Stomach (tissue), 9 donors: ENCODE results near the gene TRPM3. TPM values are rescaled to one million over a fixed set of nuclear protein-coding genes. Genes with fewer than 3 reads are reported as not detected.

Experiments
- DNase-seq, 2 donors: peaks; one replicate each; pipeline versions ENCODE4 v3.0.0 to v3.0.0-alpha.2; 2013 to 2019
- H3K27ac ChIP-seq, 5 donors: fragments of 200-600 bp in 4 of 5; sonication (generic) in 4 of 5; one replicate each; pipeline ENCODE4 v1.5.1; 2013 to 2019; ENCODE audit warnings: mild to moderate bottlenecking in 1 of 5, moderate library complexity in 1 of 5
- H3K27me3 ChIP-seq, 3 donors: fragments of 200-600 bp; sonication (generic); one replicate each; pipeline ENCODE4 v1.5.1; 2017 to 2019; ENCODE audit warnings: mixed run types in 1 of 3
- H3K36me3 ChIP-seq, 4 donors: fragments of 200-600 bp; sonication (generic); 1 replicate in 3 of 4; 2 replicates in 1 of 4; pipeline ENCODE4 v1.5.1; 2016 to 2019
- H3K4me1 ChIP-seq, 4 donors: fragments of 200-600 bp; sonication (generic); one replicate each; pipeline ENCODE4 v1.5.1; 2016 to 2019
- H3K4me3 ChIP-seq, 4 donors: fragments of 200-600 bp; sonication (generic) in 3 of 4; one replicate each; pipeline ENCODE4 v1.5.1; 2016 to 2019; ENCODE audit warnings: mild to moderate bottlenecking in 1 of 4
- H3K9me3 ChIP-seq, 4 donors: fragments of 200-600 bp; sonication (generic); one replicate each; pipeline ENCODE4 v1.5.1; 2016 to 2019
- EP300 ChIP-seq: sonication (generic); formaldehyde crosslinking; IDR thresholded peaks from one replicate; pipeline ENCODE4 v1.6.1; 2017; ENCODE audit warnings: antibody characterized with exemption
- POLR2A ChIP-seq, 4 donors: fragments of 450-650 bp; IDR thresholded peaks; one replicate each; pipeline ENCODE4 v1.6.1; 2016; ENCODE audit warnings: antibody characterized with exemption in 4 of 4, control low read depth in 2 of 4, mild to moderate bottlenecking in 1 of 4, moderate library complexity in 1 of 4
- POLR2AphosphoS5 ChIP-seq, 3 donors: sonication (generic); formaldehyde crosslinking; IDR thresholded peaks; one replicate each; pipeline ENCODE4 v1.6.1; 2016; ENCODE audit warnings: antibody characterized with exemption in 3 of 3
- WGBS, 5 donors: extraction: QIAGEN DNeasy Blood & Tissue Kit in 3 of 5; methylation state at CpG; one replicate each; pipeline versions ENCODE4 v1.1.5 to v1.1.7; 2013 to 2018; 5-methylcytosine and 5-hydroxymethylcytosine counted together
- intact Hi-C: fragments of 100-400 bp; cut with DNase I; formaldehyde crosslinking; loops from one replicate; pipeline ENCODE4 v1.15.1; 2023; ENCODE audit warnings: low total_unique reads
- polyA plus RNA-seq, 3 donors: library from polyadenylated mRNA; stranded (reverse); fragments of 200-250 nt; gene quantifications; one replicate each; pipeline ENCODE4 v1.2.3, GENCODE V29; 2013
- total RNA-seq, 5 donors: library from RNA; depleted of rRNA; stranded (reverse); fragments of >200 nt; gene quantifications; one replicate each; pipeline versions ENCODE4 v1.1.0 to v1.2.3, GENCODE V29; 2014 to 2016
- TF ChIP-seq, protein P1 (sequence below), 7 experiments: fragments of 450-650 bp in 4 of 7; fragments of 200-600 bp in 3 of 7; sonication (generic) in 3 of 7; IDR thresholded peaks; one replicate each; pipeline ENCODE4 v1.5.1; 2016 to 2019; ENCODE audit warnings: antibody characterized with exemption in 7 of 7, control low read depth in 2 of 7, mild to moderate bottlenecking in 1 of 7
- donor health status: healthy with polysubstance abuse.
- donor health status: Bipolar disorder and iron deficiency.
- donor health status: healthy.

Gene TRPM3
- total and polyA plus RNA-seq, 8 donors, result 0.03 to 6.2 (median 1.5) TPM

- no peaks in the 10 kb centered on the region for H3K36me3 ChIP-seq
- H3K27me3 ChIP-seq, result no peaks in the 10 kb centered on the region
- TF ChIP-seq EP300 (no peak), POLR2A (IDR thresholded peaks at IDR 0.05) (no peak), POLR2AphosphoS5 (IDR thresholded peaks at IDR 0.05) (no peak)
- TF ChIP-seq, protein P1, sequence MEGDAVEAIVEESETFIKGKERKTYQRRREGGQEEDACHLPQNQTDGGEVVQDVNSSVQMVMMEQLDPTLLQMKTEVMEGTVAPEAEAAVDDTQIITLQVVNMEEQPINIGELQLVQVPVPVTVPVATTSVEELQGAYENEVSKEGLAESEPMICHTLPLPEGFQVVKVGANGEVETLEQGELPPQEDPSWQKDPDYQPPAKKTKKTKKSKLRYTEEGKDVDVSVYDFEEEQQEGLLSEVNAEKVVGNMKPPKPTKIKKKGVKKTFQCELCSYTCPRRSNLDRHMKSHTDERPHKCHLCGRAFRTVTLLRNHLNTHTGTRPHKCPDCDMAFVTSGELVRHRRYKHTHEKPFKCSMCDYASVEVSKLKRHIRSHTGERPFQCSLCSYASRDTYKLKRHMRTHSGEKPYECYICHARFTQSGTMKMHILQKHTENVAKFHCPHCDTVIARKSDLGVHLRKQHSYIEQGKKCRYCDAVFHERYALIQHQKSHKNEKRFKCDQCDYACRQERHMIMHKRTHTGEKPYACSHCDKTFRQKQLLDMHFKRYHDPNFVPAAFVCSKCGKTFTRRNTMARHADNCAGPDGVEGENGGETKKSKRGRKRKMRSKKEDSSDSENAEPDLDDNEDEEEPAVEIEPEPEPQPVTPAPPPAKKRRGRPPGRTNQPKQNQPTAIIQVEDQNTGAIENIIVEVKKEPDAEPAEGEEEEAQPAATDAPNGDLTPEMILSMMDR (IDR thresholded peaks at IDR 0.05), result no peak
- no peak overlapping the region for H3K4me3 ChIP-seq
- H3K4me1 ChIP-seq, result peaks cover 0 to 15% (median 3%) of the 10 kb centered on the region in 4 donors
- intact Hi-C loops, result no loop called here
- peak overlapping the region in 1 of 5 donors; percentile 36 for H3K27ac ChIP-seq
- 71 to 83% (median 77%) methylated on average over 4 of the region's 4 CpGs for WGBS, 5 donors
- H3K9me3 ChIP-seq, result no peaks in the 10 kb centered on the region
- DNase-seq, result no peak
These were observed 526.2 kb downstream of the TRPM3 start for GRCh38 chr9:70595211-70595610.

GRCh38 chr9:70594386-70594944 lies 527.0 kb downstream of the TRPM3 start:
- DNase-seq, result no peak
- Histone ChIP-seq H3K9me3 (no peaks in the 10 kb centered on the region), H3K4me1 (peaks cover 0 to 20% (median under 1%) of the 10 kb centered on the region in 4 donors), H3K36me3 (no peaks in the 10 kb centered on the region), H3K27me3 (no peaks in the 10 kb centered on the region), H3K4me3 (no peak overlapping the region), H3K27ac (peak overlapping the region in 1 of 5 donors; percentile 36)
- WGBS, 5 donors, result 76 to 85% (median 79%) methylated on average over 2 of the region's 2 CpGs
- TF ChIP-seq EP300 (no peak), POLR2AphosphoS5 (IDR thresholded peaks at IDR 0.05) (no peak), POLR2A (IDR thresholded peaks at IDR 0.05) (no peak)
- TF ChIP-seq, protein P1 (IDR thresholded peaks at IDR 0.05), result no peak
- intact Hi-C loops, result no loop called here

DNA sequence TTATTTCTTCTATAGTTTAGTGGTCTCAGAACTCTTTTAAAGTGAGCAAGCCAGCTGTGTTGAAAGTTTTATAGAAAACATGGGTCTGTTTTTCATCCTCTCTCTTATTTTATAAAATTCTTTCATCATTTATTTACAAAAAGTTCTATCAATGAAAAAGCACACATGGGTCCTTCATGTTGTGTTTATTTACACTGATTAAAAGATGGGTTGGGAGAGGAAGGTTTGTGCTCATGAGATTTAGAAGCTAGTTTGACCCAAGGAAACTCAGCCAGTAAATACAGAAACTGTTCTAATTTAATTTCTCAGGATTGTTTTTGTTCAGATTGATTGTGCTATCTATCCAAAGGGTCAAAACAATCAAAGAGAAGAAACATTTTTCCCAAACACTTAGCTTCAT lies 528.2 kb downstream of the TRPM3 start:
- DNase-seq, result no peak
- intact Hi-C loops, result no loop called here
- no peak for TF ChIP-seq POLR2A (IDR thresholded peaks at IDR 0.05)
- no peak for TF ChIP-seq EP300
- TF ChIP-seq, protein P1 (IDR thresholded peaks at IDR 0.05), result no peak
- TF ChIP-seq POLR2AphosphoS5 (IDR thresholded peaks at IDR 0.05), result no peak
- no peak overlapping the region for H3K4me3 ChIP-seq
- H3K36me3 ChIP-seq, result no peaks in the 10 kb centered on the region
- H3K9me3 ChIP-seq, result no peaks in the 10 kb centered on the region
- peaks cover 0 to 32% (median 11%) of the 10 kb centered on the region in 4 donors for H3K4me1 ChIP-seq
- H3K27ac ChIP-seq, result peak overlapping the region in 2 of 5 donors; percentile 15 to 51
- no peaks in the 10 kb centered on the region for H3K27me3 ChIP-seq

- intact Hi-C loops, result no loop called here
- peak overlapping the region in 4 of 5 donors; percentile 75 to 86 (median 76) for H3K27ac ChIP-seq
- H3K4me3 ChIP-seq, result no peak overlapping the region
- H3K27me3 ChIP-seq, result no peaks in the 10 kb centered on the region
- no peaks in the 10 kb centered on the region for H3K9me3 ChIP-seq
- peaks cover 0 to 52% (median 21%) of the 10 kb centered on the region in 4 donors for H3K4me1 ChIP-seq
- no peaks in the 10 kb centered on the region for H3K36me3 ChIP-seq
- TF ChIP-seq, protein P1 (IDR thresholded peaks at IDR 0.05), result no peak
- no peak for TF ChIP-seq POLR2A (IDR thresholded peaks at IDR 0.05)
- TF ChIP-seq POLR2AphosphoS5 (IDR thresholded peaks at IDR 0.05), result no peak
- TF ChIP-seq EP300, result no peak
- no peak for DNase-seq
- 58 to 81% (median 78%) methylated on average over 3 of the region's 3 CpGs for WGBS, 5 donors
These were observed 531.1 kb downstream of the TRPM3 start for GRCh38 chr9:70590315-70590677.
